Measurements from ENCODE around the gene BCL11B.

The BCL11B gene

DNA sequence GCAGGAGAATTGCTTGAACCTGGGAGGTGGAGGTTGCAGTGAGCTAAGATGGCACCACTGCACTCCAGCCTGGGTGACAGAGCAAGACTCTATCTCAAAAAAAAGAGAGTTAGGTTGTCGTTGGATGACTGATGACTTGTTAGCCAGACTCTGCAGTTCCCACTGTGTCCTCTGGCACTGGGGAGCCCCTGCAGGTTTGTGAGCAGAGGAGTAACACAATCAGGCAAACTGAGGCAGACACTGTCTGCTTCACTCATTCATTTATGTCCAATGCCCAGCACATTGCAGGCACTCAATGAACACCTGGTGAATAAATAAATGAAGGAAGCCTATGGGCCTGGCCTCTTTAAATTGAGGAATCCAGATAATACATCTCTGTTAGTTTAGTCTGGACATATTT, 41.2 kb upstream of the BCL11B start:
- Histone ChIP-seq H3K9me3 (ENCODE audit: control insufficient read depth, insufficient read depth, low read length) (no peaks in the 10 kb centered on the region), H3K9ac (ENCODE audit: low read depth, low read length) (no peak overlapping the region), H3K36me3 (ENCODE audit: control insufficient read depth, insufficient read depth, low read length) (no peaks in the 10 kb centered on the region), H3K4me3 (ENCODE audit: low read depth, low read length) (no peak overlapping the region), H3K4me1 (ENCODE audit: control insufficient read depth, insufficient read depth, low read length) (peaks cover 2% of the 10 kb centered on the region), H3K27me3 (ENCODE audit: control insufficient read depth, insufficient read depth, low read length) (no peaks in the 10 kb centered on the region)

DNA sequence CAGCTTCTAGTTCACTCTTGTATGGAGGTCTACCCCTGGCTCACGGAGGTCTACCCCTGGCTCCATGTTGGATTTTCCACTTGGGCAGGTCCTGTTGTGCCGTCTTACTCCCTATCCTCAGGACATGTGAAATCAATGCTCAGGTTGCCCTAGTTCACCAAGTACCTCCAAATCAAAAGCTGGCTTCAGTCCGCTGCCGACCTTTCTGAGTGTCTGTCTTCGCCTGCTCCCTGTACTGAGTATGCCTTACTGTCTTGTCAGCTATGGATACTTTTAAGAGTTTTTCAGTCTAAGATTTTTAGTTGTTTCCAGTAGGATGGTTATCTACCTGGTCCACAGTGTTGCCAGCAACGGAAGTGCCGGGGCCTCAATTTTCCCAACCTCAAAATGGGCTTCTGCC, 40.1 kb upstream of the BCL11B start:
- H3K36me3 ChIP-seq (ENCODE audit: control insufficient read depth, insufficient read depth, low read length): no peaks in the 10 kb centered on the region
- H3K9ac ChIP-seq (ENCODE audit: low read depth, low read length): no peak overlapping the region
- no peaks in the 10 kb centered on the region for H3K9me3 ChIP-seq (ENCODE audit: control insufficient read depth, insufficient read depth, low read length)
- H3K4me3 ChIP-seq (ENCODE audit: low read depth, low read length): no peak overlapping the region
- H3K27me3 ChIP-seq (ENCODE audit: control insufficient read depth, insufficient read depth, low read length): no peaks in the 10 kb centered on the region
- peaks cover 2% of the 10 kb centered on the region for H3K4me1 ChIP-seq (ENCODE audit: control insufficient read depth, insufficient read depth, low read length)

DNA sequence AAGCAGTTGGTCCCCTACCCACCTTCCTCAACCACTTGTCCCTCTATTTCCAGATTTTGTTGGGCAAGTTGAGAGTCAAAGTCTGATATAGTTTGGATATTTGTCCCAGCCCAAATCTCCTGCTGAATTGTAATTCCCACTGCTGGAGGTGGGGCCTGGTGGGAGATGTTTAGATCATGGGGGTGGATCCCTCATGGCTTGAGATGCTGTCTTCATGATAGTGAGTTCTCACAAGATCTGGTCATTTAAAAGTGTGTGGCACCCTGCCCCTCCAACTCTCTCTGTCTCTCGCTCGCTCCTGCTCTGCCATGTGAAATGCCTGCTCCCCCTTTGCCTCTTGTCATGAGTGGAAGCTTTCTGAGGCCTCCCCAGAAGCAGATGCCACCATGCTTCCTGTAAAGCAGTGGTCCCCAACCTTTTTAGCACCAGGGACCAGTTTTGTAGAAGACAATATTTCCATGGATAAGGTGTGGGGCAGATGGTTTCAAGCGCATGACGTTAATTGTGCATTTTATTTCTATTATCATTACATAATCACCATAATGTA, 37.3 kb upstream of the BCL11B start:
- no peak overlapping the region for H3K4me3 ChIP-seq (ENCODE audit: low read depth, low read length)
- peaks cover 2% of the 10 kb centered on the region for H3K4me1 ChIP-seq (ENCODE audit: control insufficient read depth, insufficient read depth, low read length)
- H3K9ac ChIP-seq (ENCODE audit: low read depth, low read length): no peak overlapping the region
- H3K36me3 ChIP-seq (ENCODE audit: control insufficient read depth, insufficient read depth, low read length): no peaks in the 10 kb centered on the region
- no peaks in the 10 kb centered on the region for H3K27me3 ChIP-seq (ENCODE audit: control insufficient read depth, insufficient read depth, low read length)
- H3K9me3 ChIP-seq (ENCODE audit: control insufficient read depth, insufficient read depth, low read length): no peaks in the 10 kb centered on the region

DNA sequence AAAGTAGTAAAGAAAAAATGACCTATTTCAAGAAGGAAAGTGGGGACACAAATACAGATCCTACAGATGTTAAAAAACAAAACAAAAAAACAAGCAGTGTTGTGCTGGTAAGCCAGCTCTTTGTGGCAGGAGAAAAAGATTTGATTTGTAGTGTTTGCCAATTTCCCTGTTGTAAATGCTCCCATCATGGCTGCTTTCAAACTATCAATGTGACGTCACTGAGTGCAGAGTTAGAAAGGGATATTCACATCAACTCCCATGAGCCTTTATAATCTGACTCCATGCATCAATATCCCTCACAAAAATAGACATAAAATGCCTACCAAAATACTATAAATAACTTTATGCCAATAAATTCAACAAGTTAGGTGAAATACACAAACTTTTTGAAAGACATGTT, 32.2 kb upstream of the BCL11B start:
- Histone ChIP-seq H3K4me3 (ENCODE audit: low read depth, low read length) (no peak overlapping the region), H3K36me3 (ENCODE audit: control insufficient read depth, insufficient read depth, low read length) (no peaks in the 10 kb centered on the region), H3K9me3 (ENCODE audit: control insufficient read depth, insufficient read depth, low read length) (no peaks in the 10 kb centered on the region), H3K4me1 (ENCODE audit: control insufficient read depth, insufficient read depth, low read length) (peaks cover 4% of the 10 kb centered on the region), H3K27me3 (ENCODE audit: control insufficient read depth, insufficient read depth, low read length) (no peaks in the 10 kb centered on the region), H3K9ac (ENCODE audit: low read depth, low read length) (no peak overlapping the region)

DNA sequence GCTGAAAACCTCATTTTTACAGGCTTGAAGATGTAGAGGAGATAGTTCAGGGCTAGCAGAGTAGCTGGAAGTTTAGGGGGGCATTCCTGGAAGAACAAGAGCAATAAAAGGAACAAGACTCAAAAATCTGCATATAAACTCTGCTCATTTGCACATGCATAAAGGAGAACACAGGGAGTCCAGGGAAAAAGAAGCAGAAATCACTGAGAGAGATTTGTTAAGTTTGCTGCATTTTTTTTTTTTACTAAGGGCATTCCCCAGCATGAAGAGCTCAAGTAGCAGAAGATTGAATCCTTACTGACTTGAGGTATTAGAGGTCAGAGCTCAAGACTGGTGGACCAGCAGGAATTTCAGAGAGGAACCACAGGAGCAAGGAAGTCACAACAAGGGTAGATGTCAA, 28.2 kb upstream of the BCL11B start:
- Histone ChIP-seq H3K4me1 (ENCODE audit: control insufficient read depth, insufficient read depth, low read length) (peaks cover 4% of the 10 kb centered on the region), H3K36me3 (ENCODE audit: control insufficient read depth, insufficient read depth, low read length) (no peaks in the 10 kb centered on the region), H3K9ac (ENCODE audit: low read depth, low read length) (no peak overlapping the region), H3K9me3 (ENCODE audit: control insufficient read depth, insufficient read depth, low read length) (no peaks in the 10 kb centered on the region), H3K27me3 (ENCODE audit: control insufficient read depth, insufficient read depth, low read length) (no peaks in the 10 kb centered on the region), H3K4me3 (ENCODE audit: low read depth, low read length) (no peak overlapping the region)

DNA sequence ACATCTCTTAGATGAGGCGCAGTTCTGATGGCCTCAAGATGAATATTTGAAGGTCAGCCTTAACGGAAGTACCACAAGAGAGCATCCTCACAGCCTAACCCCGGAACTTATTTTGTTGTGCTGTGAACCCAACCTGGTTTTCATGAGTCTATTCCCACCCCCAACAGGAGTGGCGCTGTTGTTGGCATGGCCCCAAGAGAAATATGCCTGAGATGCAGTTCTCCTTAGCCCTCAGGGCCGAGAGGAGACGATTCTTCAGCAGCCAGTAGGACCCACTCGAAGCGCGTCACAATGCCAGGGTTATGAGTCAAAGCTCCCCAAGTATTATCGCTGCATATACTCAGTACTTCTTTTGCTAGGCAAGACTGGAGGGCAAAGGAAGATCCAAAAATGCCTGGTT, 24.5 kb upstream of the BCL11B start:
- peaks cover 4% of the 10 kb centered on the region for H3K4me1 ChIP-seq (ENCODE audit: control insufficient read depth, insufficient read depth, low read length)
- H3K36me3 ChIP-seq (ENCODE audit: control insufficient read depth, insufficient read depth, low read length): no peaks in the 10 kb centered on the region
- no peak overlapping the region for H3K4me3 ChIP-seq (ENCODE audit: low read depth, low read length)
- H3K27me3 ChIP-seq (ENCODE audit: control insufficient read depth, insufficient read depth, low read length): no peaks in the 10 kb centered on the region
- H3K9ac ChIP-seq (ENCODE audit: low read depth, low read length): no peak overlapping the region
- no peaks in the 10 kb centered on the region for H3K9me3 ChIP-seq (ENCODE audit: control insufficient read depth, insufficient read depth, low read length)

DNA sequence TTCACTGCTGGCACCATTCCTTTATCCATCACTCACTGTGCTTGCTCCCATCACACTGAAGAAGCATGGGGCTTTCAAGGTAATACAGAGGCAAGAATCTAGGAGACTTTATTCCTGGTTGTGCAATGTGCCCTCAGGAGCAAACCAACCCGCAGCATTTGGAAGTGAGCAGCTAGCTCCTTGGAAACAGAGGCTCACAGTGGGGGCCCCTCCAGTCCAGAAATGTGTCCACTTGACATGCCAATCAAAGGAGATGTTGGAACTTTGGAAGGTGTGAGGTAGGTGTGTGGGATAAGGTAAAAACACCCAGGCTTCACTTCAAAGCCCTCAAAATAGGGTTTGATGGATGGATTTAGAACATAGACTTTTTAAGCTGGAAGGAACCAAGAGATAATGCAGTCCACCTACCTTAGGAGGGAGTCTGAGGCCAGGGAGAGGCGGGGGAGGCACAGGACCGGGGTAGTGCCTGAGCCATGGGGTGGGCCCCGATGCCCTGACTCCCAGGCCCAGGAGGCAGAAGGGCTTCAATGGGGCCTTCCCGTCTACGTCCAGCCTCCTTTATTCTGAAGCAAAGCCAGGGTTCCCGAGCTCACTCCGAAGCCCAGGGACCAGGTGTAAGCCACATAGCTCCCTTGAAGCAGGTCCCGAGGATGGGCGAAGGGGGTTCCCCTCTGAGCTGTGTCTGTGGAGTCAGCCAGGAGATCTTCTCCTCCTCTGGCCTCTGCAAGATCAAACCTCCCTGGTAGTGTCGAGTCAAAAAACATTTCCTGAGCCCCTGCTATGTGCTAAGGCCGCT, 17.6 kb upstream of the BCL11B start:
- H3K4me3 ChIP-seq (ENCODE audit: low read depth, low read length): no peak overlapping the region
- H3K9ac ChIP-seq (ENCODE audit: low read depth, low read length): no peak overlapping the region
- no peaks in the 10 kb centered on the region for H3K9me3 ChIP-seq (ENCODE audit: control insufficient read depth, insufficient read depth, low read length)
- no peaks in the 10 kb centered on the region for H3K4me1 ChIP-seq (ENCODE audit: control insufficient read depth, insufficient read depth, low read length)
- no peaks in the 10 kb centered on the region for H3K27me3 ChIP-seq (ENCODE audit: control insufficient read depth, insufficient read depth, low read length)
- H3K36me3 ChIP-seq (ENCODE audit: control insufficient read depth, insufficient read depth, low read length): no peaks in the 10 kb centered on the region

DNA sequence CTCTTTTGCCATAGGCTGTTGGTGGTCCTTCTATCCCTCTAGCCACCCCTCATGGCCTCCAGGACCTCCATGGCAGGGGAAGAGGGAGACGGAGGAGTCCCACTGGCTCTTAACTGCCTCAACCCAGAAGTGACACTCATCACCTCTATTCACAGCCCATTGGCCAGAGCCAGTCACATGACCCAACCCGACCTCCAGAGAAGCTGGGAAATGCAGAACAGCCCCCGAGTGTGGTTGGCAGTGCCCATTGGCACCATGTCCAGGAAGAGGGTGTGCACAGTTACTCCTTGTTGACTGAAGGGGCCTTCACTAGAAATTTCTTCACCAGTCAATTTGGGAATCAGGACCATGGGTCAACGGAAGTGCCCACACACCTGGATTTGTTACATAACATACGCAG, 17.0 kb upstream of the BCL11B start:
- Histone ChIP-seq H3K4me3 (ENCODE audit: low read depth, low read length) (no peak overlapping the region), H3K9me3 (ENCODE audit: control insufficient read depth, insufficient read depth, low read length) (no peaks in the 10 kb centered on the region), H3K27me3 (ENCODE audit: control insufficient read depth, insufficient read depth, low read length) (no peaks in the 10 kb centered on the region), H3K4me1 (ENCODE audit: control insufficient read depth, insufficient read depth, low read length) (no peaks in the 10 kb centered on the region), H3K36me3 (ENCODE audit: control insufficient read depth, insufficient read depth, low read length) (no peaks in the 10 kb centered on the region), H3K9ac (ENCODE audit: low read depth, low read length) (no peak overlapping the region)

DNA sequence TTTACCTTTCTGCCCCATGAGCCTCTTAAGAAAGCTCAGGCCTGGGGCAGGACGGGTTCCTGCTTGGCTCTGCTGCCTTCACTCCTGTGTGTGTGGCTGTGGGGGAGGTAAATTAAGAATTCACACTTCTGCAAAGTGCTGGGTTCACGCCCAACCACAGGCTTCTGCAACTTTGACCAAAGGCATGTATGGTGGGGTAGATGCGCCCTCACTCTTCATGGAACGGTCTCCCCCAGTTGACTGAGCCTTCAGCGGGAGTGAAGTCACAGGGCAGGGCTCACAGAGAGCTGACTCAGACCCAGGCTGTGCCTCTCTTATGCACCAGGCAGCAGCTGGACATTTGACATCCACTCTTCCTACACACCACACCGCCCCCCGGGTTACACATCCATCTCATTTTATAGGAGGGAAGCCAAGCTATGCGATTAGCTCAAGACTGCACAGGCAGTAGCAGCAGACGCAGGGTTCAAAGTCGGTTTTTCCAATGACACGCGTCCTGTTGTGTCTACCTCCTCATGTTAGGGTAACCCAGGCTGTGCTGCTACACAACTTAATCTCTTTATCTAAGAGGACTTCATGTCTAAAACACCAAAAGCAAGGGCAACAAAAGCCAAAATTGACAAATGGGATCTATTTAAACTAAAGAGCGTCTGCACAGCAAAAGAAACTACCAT, 15.4 kb upstream of the BCL11B start:
- Histone ChIP-seq H3K36me3 (ENCODE audit: control insufficient read depth, insufficient read depth, low read length) (no peaks in the 10 kb centered on the region), H3K27me3 (ENCODE audit: control insufficient read depth, insufficient read depth, low read length) (no peaks in the 10 kb centered on the region), H3K4me1 (ENCODE audit: control insufficient read depth, insufficient read depth, low read length) (no peaks in the 10 kb centered on the region), H3K9ac (ENCODE audit: low read depth, low read length) (no peak overlapping the region), H3K9me3 (ENCODE audit: control insufficient read depth, insufficient read depth, low read length) (no peaks in the 10 kb centered on the region), H3K4me3 (ENCODE audit: low read depth, low read length) (no peak overlapping the region)

DNA sequence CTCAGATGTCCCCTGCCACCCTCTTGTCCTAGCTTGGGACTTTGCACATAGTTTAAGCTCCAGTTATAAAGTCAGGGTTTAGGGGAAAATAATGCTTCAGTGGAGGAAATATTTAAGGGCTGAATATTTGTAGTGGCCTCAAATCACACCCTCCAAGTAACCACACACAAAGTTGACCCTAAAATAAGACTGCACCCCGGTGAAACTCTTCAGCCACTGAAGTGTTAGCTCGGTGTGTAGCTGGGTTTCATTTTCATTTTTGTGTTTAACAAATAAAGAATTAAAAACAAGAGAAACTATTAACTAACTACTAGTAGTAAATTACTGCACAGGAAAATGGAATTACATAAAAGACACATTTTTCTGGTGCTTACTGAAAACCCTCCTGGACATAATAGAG, 14.8 kb upstream of the BCL11B start:
- H3K4me3 ChIP-seq (ENCODE audit: low read depth, low read length): no peak overlapping the region
- H3K36me3 ChIP-seq (ENCODE audit: control insufficient read depth, insufficient read depth, low read length): no peaks in the 10 kb centered on the region
- no peaks in the 10 kb centered on the region for H3K27me3 ChIP-seq (ENCODE audit: control insufficient read depth, insufficient read depth, low read length)
- no peaks in the 10 kb centered on the region for H3K4me1 ChIP-seq (ENCODE audit: control insufficient read depth, insufficient read depth, low read length)
- no peaks in the 10 kb centered on the region for H3K9me3 ChIP-seq (ENCODE audit: control insufficient read depth, insufficient read depth, low read length)
- no peak overlapping the region for H3K9ac ChIP-seq (ENCODE audit: low read depth, low read length)

DNA sequence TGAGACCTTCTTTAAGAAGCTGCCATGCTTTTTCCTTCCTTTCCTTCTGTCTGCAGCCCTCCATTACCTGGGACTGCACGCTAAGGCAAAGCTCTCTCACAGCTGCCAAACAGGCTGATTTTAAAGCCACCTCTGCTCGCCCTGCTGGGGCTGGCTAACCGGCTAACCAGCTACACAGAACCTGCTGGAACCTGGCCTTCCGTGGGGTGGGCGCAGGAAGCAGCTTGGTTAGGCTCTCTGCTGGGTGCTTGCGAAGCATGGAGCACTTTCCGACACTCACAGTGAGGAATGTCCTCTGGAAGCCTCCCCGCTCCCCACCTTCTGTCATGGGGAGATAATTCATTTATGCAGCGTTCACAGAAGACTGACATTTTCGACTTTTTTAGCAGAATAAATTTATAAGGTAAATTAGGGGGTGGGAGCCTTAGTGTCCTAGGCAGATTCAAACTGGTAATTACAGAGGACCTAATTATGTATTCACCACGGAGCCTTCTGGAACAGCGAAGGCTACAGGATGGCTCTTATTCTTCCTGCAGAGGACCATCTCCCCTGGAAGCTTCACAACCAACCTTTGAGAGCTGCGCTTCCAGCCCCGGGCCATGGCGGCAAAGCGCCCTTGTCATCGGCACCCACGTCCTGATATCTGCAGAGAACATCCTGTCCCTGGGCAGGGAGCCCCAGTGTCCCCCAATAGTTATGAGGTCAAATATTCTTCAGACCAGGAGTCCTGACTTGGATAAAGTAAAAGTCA, 12.4 kb upstream of the BCL11B start:
- H3K9ac ChIP-seq (ENCODE audit: low read depth, low read length): no peak overlapping the region
- no peaks in the 10 kb centered on the region for H3K27me3 ChIP-seq (ENCODE audit: control insufficient read depth, insufficient read depth, low read length)
- H3K4me1 ChIP-seq (ENCODE audit: control insufficient read depth, insufficient read depth, low read length): no peaks in the 10 kb centered on the region
- no peaks in the 10 kb centered on the region for H3K9me3 ChIP-seq (ENCODE audit: control insufficient read depth, insufficient read depth, low read length)
- H3K4me3 ChIP-seq (ENCODE audit: low read depth, low read length): no peak overlapping the region
- no peaks in the 10 kb centered on the region for H3K36me3 ChIP-seq (ENCODE audit: control insufficient read depth, insufficient read depth, low read length)
